Glutamatergic neuron (in vitro differentiated cells): ENCODE measurements around the gene MME. TPM values are rescaled to one million over a fixed set of nuclear protein-coding genes. Genes with fewer than 3 reads are reported as not detected.

ENCODE experiments used
- DNase-seq: peaks from one replicate; pipeline ENCODE4 v3.0.0; 2022
- H3K27ac Mint-ChIP-seq: one replicate; pipeline ENCODE4 v1.8.0; 2020; ENCODE audit warnings: mild to moderate bottlenecking, mixed read lengths, inconsistent platforms; ENCODE audit not compliant: unreplicated experiment
- H3K27me3 Mint-ChIP-seq: one replicate; pipeline ENCODE4 v1.8.0; 2020; ENCODE audit warnings: mild to moderate bottlenecking, moderate library complexity, mixed read lengths, inconsistent platforms; ENCODE audit not compliant: unreplicated experiment
- H3K36me3 Mint-ChIP-seq: one replicate; pipeline ENCODE4 v1.8.0; 2020; ENCODE audit warnings: mild to moderate bottlenecking, mixed read lengths, inconsistent platforms; ENCODE audit not compliant: unreplicated experiment
- H3K4me1 Mint-ChIP-seq: one replicate; pipeline ENCODE4 v1.8.0; 2020; ENCODE audit warnings: mild to moderate bottlenecking, low read depth, mixed read lengths, inconsistent platforms; ENCODE audit not compliant: unreplicated experiment
- H3K4me3 Mint-ChIP-seq: one replicate; pipeline ENCODE4 v1.8.0; 2020; ENCODE audit warnings: mild to moderate bottlenecking, mixed read lengths, inconsistent platforms; ENCODE audit not compliant: unreplicated experiment
- H3K9me3 Mint-ChIP-seq: one replicate; pipeline ENCODE4 v1.8.0; 2020; ENCODE audit warnings: mild to moderate bottlenecking, moderate library complexity, mixed read lengths, inconsistent platforms; ENCODE audit not compliant: unreplicated experiment
- total RNA-seq: library from RNA; stranded (reverse); fragmentation: NEBNext Ultra II Directional; extraction: Animal tissue kit (Norgen Biotek cat#: 25700); gene quantifications from one replicate; pipeline ENCODE4 v1.2.1, GENCODE V29; 2021; ENCODE audit not compliant: unreplicated experiment
- TF ChIP-seq, protein P1 (sequence below): fragments of 200-600 bp; sonication (generic); IDR thresholded peaks from one replicate; pipeline ENCODE4 v1.5.0; 2021; ENCODE audit not compliant: partially characterized antibody, unreplicated experiment

Gene MME
- total RNA-seq, 1 donor from 2014 or later: 6.6 TPM

DNA sequence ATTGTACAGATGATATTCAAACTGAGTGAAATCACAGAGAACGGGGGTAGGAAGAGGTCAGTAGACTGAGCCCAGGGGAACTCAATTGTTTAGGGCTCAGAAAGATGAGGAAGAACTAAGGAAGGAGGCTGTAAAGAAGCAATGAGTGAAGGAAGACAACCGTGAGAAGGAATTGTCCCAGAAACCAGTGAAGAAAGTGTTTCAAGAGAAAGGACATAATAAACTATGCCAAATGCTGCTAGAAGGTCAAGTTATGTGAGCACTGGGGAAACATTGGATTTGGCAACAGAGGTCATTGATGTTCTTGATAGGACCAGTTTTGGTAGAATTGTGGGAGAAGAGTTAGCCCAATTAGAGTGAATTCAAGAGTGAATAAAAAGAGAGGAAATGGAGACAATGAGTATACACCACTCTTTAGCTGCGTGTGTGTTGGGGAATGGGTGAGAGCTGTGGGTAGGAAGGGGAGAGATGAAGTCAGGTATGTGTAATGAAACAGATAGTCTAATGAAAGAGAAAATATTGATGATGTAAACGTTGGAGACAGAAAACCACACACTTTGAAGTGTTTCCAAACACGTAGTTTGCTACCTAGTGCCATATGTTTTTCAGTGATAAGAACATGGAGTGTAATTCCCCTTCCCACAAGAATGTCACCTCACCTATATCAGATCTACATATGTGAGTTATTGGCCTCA lies 42.5 kb upstream of the MME start:
- no peaks in the 10 kb centered on the region for H3K4me1 Mint-ChIP-seq
- TF ChIP-seq, protein P1, sequence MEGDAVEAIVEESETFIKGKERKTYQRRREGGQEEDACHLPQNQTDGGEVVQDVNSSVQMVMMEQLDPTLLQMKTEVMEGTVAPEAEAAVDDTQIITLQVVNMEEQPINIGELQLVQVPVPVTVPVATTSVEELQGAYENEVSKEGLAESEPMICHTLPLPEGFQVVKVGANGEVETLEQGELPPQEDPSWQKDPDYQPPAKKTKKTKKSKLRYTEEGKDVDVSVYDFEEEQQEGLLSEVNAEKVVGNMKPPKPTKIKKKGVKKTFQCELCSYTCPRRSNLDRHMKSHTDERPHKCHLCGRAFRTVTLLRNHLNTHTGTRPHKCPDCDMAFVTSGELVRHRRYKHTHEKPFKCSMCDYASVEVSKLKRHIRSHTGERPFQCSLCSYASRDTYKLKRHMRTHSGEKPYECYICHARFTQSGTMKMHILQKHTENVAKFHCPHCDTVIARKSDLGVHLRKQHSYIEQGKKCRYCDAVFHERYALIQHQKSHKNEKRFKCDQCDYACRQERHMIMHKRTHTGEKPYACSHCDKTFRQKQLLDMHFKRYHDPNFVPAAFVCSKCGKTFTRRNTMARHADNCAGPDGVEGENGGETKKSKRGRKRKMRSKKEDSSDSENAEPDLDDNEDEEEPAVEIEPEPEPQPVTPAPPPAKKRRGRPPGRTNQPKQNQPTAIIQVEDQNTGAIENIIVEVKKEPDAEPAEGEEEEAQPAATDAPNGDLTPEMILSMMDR: no peak

DNA sequence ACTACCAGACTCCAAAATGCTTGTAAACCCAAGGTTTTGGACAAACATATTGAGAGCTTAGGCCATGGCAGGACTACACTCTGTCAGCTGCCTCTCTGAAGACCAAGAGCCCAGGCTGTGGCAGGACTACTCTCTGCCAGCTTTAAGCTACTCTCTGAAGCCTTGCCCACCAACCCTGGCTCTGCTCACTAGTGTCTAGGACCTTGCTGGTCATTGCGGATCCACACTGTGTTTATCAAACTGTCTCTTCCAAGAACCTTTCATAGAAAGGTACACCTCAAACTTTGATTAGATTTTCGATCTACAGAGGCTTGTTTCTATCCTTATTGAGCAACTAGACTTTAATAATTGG lies 41.9 kb upstream of the MME start:
- H3K27me3 Mint-ChIP-seq: no peaks in the 10 kb centered on the region
- H3K4me1 Mint-ChIP-seq: no peaks in the 10 kb centered on the region
- H3K27ac Mint-ChIP-seq: no peak overlapping the region
- TF ChIP-seq, protein P1: no peak
- H3K9me3 Mint-ChIP-seq: peaks cover 2% of the 10 kb centered on the region
- H3K4me3 Mint-ChIP-seq: no peak overlapping the region
- no peaks in the 10 kb centered on the region for H3K36me3 Mint-ChIP-seq
- DNase-seq: no peak

More for the DNA sequence above, 42.5 kb upstream of the MME start:
- Mint-ChIP-seq H3K36me3 (no peaks in the 10 kb centered on the region), H3K4me3 (no peak overlapping the region), H3K27ac (no peak overlapping the region), H3K9me3 (peaks cover 2% of the 10 kb centered on the region), H3K27me3 (no peaks in the 10 kb centered on the region)
- no peak for DNase-seq

DNA sequence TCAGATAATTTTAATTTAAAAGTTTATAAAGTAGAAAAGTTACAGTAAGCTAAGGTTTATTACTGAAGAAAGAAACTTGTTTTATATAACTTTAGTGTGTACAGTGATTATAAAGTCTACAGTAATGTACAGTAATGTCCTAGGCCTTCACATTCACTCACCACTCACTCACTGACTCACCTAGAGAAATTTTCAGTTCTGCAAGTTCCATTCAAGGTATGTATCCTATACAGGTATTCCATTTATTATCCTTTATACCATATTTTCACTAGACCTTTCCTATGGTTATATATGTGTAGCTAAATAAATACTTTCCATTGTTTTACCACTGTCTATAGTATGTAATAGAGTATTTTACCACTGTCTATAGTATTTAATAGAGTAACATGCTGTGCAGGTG lies 33.2 kb upstream of the MME start:
- no peak overlapping the region for H3K4me3 Mint-ChIP-seq
- no peak for DNase-seq
- no peak overlapping the region for H3K27ac Mint-ChIP-seq

DNA sequence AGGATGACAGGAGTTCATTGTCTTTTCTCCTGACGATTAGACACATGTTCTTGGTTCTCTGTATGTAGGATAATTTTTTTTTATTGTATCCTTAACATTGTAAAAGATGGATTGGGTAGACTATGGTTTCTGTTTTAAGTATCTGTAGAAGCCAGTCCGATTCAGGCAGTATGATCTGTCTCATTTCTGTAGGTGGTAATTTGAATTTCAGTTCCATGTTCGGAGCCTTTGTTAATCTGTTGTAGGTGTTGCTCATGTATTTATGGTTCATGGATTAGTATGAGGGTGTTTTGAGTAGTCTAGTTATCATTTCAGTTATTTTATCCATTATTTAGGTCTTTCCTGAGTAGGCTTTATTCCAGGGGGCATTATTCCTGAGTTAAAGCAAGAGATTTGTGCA lies 32.4 kb upstream of the MME start:
- Mint-ChIP-seq H3K4me3 (no peak overlapping the region), H3K4me1 (no peaks in the 10 kb centered on the region), H3K36me3 (peaks cover 2% of the 10 kb centered on the region), H3K27ac (no peak overlapping the region), H3K9me3 (peaks cover 5% of the 10 kb centered on the region), H3K27me3 (no peaks in the 10 kb centered on the region)
- DNase-seq: no peak
- TF ChIP-seq, protein P1: no peak

More for the DNA sequence above, 33.2 kb upstream of the MME start:
- no peaks in the 10 kb centered on the region for H3K36me3 Mint-ChIP-seq
- peaks cover 5% of the 10 kb centered on the region for H3K9me3 Mint-ChIP-seq
- no peaks in the 10 kb centered on the region for H3K4me1 Mint-ChIP-seq
- no peaks in the 10 kb centered on the region for H3K27me3 Mint-ChIP-seq
- TF ChIP-seq, protein P1: no peak

DNA sequence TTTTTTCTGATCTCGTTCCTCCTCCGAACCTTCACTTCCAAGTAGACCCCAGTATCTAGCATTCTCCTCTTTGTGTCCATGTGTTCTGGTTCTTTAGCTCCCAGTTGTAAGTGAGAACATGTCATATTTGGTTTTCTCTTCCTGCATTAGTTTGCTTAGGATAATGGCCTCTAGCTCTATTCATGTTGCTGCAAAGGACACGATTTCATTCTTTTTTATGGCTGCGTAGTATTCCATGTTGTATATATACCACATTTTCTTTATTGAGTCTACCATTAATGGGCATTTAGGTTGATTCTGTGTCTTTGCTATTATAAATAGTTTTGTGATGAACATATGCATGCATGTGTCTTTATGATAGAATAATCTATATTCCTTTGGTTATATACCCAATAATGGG lies 30.2 kb upstream of the MME start:
- Mint-ChIP-seq H3K9me3 (peaks cover 5% of the 10 kb centered on the region), H3K27me3 (no peaks in the 10 kb centered on the region), H3K36me3 (peaks cover 11% of the 10 kb centered on the region), H3K4me1 (no peaks in the 10 kb centered on the region), H3K4me3 (no peak overlapping the region), H3K27ac (no peak overlapping the region)
- no peak for DNase-seq
- TF ChIP-seq, protein P1: no peak
